ENCODE data around the gene SPTBN1. TPM values are rescaled to one million over a fixed set of nuclear protein-coding genes. Genes with fewer than 3 reads are reported as not detected.

SPTBN1 gene
- total RNA-seq, 3 donors from 2014 or later (not counting 1 experiment from before 2014, with no cell fraction given): 65.7 to 142 (median 68.3) TPM

DNA sequence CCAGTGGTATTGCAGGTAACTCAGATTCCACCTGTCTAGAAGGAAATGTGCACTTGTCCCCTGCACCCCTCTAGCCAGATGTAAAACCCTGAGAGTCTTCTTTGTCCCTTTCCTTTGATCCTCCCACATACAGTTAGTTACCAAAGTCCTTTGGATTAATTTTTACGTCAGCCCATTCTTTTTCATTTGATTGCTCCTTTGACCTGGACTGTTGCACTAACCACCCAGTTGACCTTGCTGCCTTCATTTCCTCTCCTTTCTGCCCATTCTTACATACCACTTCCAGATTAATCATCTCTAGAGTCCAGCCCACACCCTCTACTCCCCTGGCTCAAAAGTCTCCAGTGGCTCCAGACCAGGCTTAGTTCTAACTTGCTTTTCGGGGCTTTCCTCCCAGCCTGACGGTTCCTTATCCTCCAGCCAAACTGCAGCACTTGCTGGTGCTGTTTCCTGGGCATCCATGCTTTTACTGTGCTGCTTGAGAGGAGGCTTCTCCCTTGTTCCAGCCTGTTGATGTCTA is 99.3 kb downstream of the SPTBN1 start:
- Histone ChIP-seq H3K9me3 (ENCODE audit: control insufficient read depth, insufficient read depth, low read length) (no peaks in the 10 kb centered on the region), H3K27me3 (ENCODE audit: control insufficient read depth, insufficient read depth, low read length) (no peaks in the 10 kb centered on the region), H3K36me3 (ENCODE audit: control insufficient read depth, insufficient read depth, low read length) (no peaks in the 10 kb centered on the region), H3K27ac (ENCODE audit: low read length) (no peak overlapping the region), H3K4me3 (ENCODE audit: low read length) (no peak overlapping the region), H3K4me1 (ENCODE audit: control insufficient read depth, insufficient read depth, low read length) (peaks cover 7% of the 10 kb centered on the region)
- no peak for ATAC-seq
- no peaks in the 10 kb centered on the region for H3K36me3 Mint-ChIP-seq
- intact Hi-C loops (cut with micrococcal nuclease): no loop called here
- 99% methylated on average over 3 of the region's 3 CpGs for WGBS (ENCODE audit: insufficient coverage)
- H3K27me3 Mint-ChIP-seq (ENCODE audit: low read depth in 2 of 2): no peaks in the 10 kb centered on the region
- no peaks in the 10 kb centered on the region for H3K9me3 Mint-ChIP-seq
- H3K27ac Mint-ChIP-seq: peak overlapping the region in 1 of 2 donors; percentile 90
- TF ChIP-seq, protein P1, sequence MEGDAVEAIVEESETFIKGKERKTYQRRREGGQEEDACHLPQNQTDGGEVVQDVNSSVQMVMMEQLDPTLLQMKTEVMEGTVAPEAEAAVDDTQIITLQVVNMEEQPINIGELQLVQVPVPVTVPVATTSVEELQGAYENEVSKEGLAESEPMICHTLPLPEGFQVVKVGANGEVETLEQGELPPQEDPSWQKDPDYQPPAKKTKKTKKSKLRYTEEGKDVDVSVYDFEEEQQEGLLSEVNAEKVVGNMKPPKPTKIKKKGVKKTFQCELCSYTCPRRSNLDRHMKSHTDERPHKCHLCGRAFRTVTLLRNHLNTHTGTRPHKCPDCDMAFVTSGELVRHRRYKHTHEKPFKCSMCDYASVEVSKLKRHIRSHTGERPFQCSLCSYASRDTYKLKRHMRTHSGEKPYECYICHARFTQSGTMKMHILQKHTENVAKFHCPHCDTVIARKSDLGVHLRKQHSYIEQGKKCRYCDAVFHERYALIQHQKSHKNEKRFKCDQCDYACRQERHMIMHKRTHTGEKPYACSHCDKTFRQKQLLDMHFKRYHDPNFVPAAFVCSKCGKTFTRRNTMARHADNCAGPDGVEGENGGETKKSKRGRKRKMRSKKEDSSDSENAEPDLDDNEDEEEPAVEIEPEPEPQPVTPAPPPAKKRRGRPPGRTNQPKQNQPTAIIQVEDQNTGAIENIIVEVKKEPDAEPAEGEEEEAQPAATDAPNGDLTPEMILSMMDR (IDR thresholded peaks at IDR 0.05): no peak
- H3K4me3 Mint-ChIP-seq: no peak overlapping the region
- DNase-seq: no peak
- peaks cover 29 to 35% of the 10 kb centered on the region in 2 donors for H3K4me1 Mint-ChIP-seq

DNA sequence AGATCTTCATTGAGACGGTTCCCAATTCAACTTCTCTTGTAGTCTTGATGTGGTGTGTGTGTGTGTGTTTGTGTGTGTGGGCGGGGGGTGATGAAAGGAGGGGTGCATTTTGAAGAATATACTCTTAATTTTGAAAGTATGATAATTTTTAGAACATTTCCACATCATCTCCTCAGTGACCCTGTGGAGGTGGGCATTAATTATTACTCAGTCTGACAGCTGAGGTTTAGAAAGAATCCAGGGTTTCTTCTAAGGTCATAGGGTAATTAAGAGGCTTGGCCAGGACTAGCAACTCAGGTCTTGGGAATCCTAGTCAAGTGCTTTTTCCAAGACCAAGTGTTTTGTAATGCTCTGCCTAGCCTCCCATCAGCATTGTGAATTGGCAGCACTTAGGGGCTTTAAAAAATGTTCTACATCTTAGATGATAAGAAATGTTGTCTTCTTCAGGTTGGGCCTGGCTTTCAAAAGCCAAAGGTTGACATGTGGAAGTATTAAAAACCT is 100.5 kb downstream of the SPTBN1 start:
- no peak for ATAC-seq
- Mint-ChIP-seq H3K9me3 (no peaks in the 10 kb centered on the region), H3K4me1 (peaks cover 42 to 47% of the 10 kb centered on the region in 2 donors), H3K36me3 (no peaks in the 10 kb centered on the region), H3K4me3 (peak overlapping the region; percentile 96), H3K27me3 (ENCODE audit: low read depth in 2 of 2) (no peaks in the 10 kb centered on the region), H3K27ac (peak overlapping the region; percentile 90 to 96)
- H3K4me1 ChIP-seq (ENCODE audit: control insufficient read depth, insufficient read depth, low read length): peaks cover 12% of the 10 kb centered on the region
- H3K4me3 ChIP-seq (ENCODE audit: low read length): no peak overlapping the region
- no peaks in the 10 kb centered on the region for H3K27me3 ChIP-seq (ENCODE audit: control insufficient read depth, insufficient read depth, low read length)
- TF ChIP-seq, protein P1 (IDR thresholded peaks at IDR 0.05): no peak
- H3K9me3 ChIP-seq (ENCODE audit: control insufficient read depth, insufficient read depth, low read length): no peaks in the 10 kb centered on the region
- WGBS (ENCODE audit: insufficient coverage): 50% methylated on average over 1 of the region's 2 CpGs
- no peak for DNase-seq
- intact Hi-C loops (cut with micrococcal nuclease): no loop called here
- H3K27ac ChIP-seq (ENCODE audit: low read length): no peak overlapping the region
- H3K36me3 ChIP-seq (ENCODE audit: control insufficient read depth, insufficient read depth, low read length): no peaks in the 10 kb centered on the region

DNA sequence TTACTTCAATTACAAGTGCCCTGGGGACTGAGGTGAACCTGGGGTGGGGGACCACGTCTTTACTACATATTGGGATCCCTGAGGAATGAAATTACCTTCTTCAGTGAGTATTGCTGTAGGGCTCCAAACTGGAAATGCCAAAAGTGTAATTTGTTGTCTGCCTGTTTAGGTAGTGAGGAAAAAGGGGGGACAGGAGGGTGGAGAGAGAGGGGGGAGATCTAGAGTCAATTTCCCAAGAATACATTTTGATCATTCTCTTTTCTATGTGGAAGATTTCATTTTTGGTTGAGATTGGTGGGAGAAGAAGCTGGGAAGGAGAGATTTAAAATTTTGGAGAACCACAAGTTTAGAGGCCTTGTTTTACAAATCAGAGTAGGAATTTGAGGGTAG is 101.1 kb downstream of the SPTBN1 start:
- H3K4me3 Mint-ChIP-seq: peak overlapping the region; percentile 96
- peaks cover 12% of the 10 kb centered on the region for H3K4me1 ChIP-seq (ENCODE audit: control insufficient read depth, insufficient read depth, low read length)
- no peak for ATAC-seq
- H3K36me3 ChIP-seq (ENCODE audit: control insufficient read depth, insufficient read depth, low read length): no peaks in the 10 kb centered on the region
- TF ChIP-seq, protein P1 (IDR thresholded peaks at IDR 0.05): no peak
- no peaks in the 10 kb centered on the region for H3K9me3 ChIP-seq (ENCODE audit: control insufficient read depth, insufficient read depth, low read length)
- H3K4me3 ChIP-seq (ENCODE audit: low read length): peak overlapping the region; percentile 92
- H3K4me1 Mint-ChIP-seq: peaks cover 47 to 52% of the 10 kb centered on the region in 2 donors
- H3K27ac Mint-ChIP-seq: peak overlapping the region; percentile 90 to 96
- no peaks in the 10 kb centered on the region for H3K27me3 Mint-ChIP-seq (ENCODE audit: low read depth in 2 of 2)
- H3K36me3 Mint-ChIP-seq: no peaks in the 10 kb centered on the region
- peak in 1 of 2 donors; percentile 14 for DNase-seq
- peak overlapping the region; percentile 75 for H3K27ac ChIP-seq (ENCODE audit: low read length)
- WGBS (ENCODE audit: insufficient coverage): 93% methylated on average over 1 of the region's 1 CpG
- intact Hi-C loops (cut with micrococcal nuclease): no loop called here
- H3K27me3 ChIP-seq (ENCODE audit: control insufficient read depth, insufficient read depth, low read length): no peaks in the 10 kb centered on the region
- no peaks in the 10 kb centered on the region for H3K9me3 Mint-ChIP-seq

Measured in natural killer cell (primary cell).